K562 (cell line): ENCODE measurements around the gene CNNM2.

ENCODE experiments used
- ARNT ChIP-seq, 2 experiments: fragments of 450-650 bp; IDR thresholded peaks; 2 replicates each; pipeline ENCODE4 v1.6.1; 2016; ENCODE audit warnings: mild to moderate bottlenecking in 1 of 2
- CREB1 ChIP-seq, 2 experiments: sonication (generic) in 1 of 2; formaldehyde crosslinking in 1 of 2; IDR thresholded peaks; 2 replicates each; pipeline versions ENCODE4 v1.6.1 to v1.8.0; 2012 to 2022; ENCODE audit warnings: inconsistent platforms in 1 of 2, mild to moderate bottlenecking in 1 of 2, missing genetic modification reagents in 1 of 2, moderate library complexity in 1 of 2
- ELF4 ChIP-seq: fragments of 450-650 bp; formaldehyde crosslinking; IDR thresholded peaks from 2 replicates; pipeline ENCODE4 v1.4.0; 2022; ENCODE audit warnings: missing genetic modification characterization
- NUFIP1 ChIP-seq: fragments of 450-650 bp; IDR thresholded peaks from 2 replicates; pipeline ENCODE4 v1.6.1; 2018; ENCODE audit not compliant: partially characterized antibody
- PHF8 ChIP-seq: fragments of 200-600 bp; sonication (generic); IDR thresholded peaks from 2 replicates; pipeline ENCODE4 v1.6.1; 2012; ENCODE audit warnings: mixed run types, mild to moderate bottlenecking, inconsistent platforms, low read length, moderate library complexity, borderline replicate concordance
- POLR2A ChIP-seq: fragments of 450-650 bp; conservative IDR thresholded peaks from 2 replicates; pipeline ENCODE4 v1.6.1; 2016
- SIN3A ChIP-seq, 2 experiments: fragments of 150-350 bp in 1 of 2; IDR thresholded peaks; 2 replicates each; pipeline ENCODE4 v1.6.1; 2011 to 2016; ENCODE audit warnings: borderline replicate concordance in 2 of 2, low read depth in 2 of 2, low read length in 2 of 2, mild to moderate bottlenecking in 2 of 2, moderate library complexity in 2 of 2; ENCODE audit not compliant: control insufficient read depth in 1 of 2
- ZFP1 ChIP-seq: fragments of 450-650 bp; formaldehyde crosslinking; IDR thresholded peaks from 2 replicates; pipeline ENCODE4 v1.4.0; 2020; ENCODE audit warnings: mild to moderate bottlenecking, mixed read lengths
- TF ChIP-seq, protein P1 (sequence below): sonication (generic); formaldehyde crosslinking; IDR thresholded peaks from 2 replicates; pipeline ENCODE4 v1.8.1; 2023; ENCODE audit warnings: missing genetic modification reagents, mild to moderate bottlenecking, borderline replicate concordance

GRCh38 chr10:102872163-102872562, 45.9 kb upstream of the CNNM2 start:
- TF ChIP-seq ARNT (IDR thresholded peaks at IDR 0.05) (no peak), ELF4 (CRISPR knock-in tag) (no peak), CREB1 (IDR thresholded peaks at IDR 0.05) (no peak), CREB1 (CRISPR knock-in tag; IDR thresholded peaks at IDR 0.05) (no peak), PHF8 (no peak), POLR2A (no peak), ZFP1 (CRISPR knock-in tag) (no peak), SIN3A (IDR thresholded peaks at IDR 0.05; ENCODE audit: borderline replicate concordance in 2 of 2, control insufficient read depth in 1 of 2, low read depth in 2 of 2, low read length in 2 of 2) (no peak), NUFIP1 (no peak)
- TF ChIP-seq, protein P1, sequence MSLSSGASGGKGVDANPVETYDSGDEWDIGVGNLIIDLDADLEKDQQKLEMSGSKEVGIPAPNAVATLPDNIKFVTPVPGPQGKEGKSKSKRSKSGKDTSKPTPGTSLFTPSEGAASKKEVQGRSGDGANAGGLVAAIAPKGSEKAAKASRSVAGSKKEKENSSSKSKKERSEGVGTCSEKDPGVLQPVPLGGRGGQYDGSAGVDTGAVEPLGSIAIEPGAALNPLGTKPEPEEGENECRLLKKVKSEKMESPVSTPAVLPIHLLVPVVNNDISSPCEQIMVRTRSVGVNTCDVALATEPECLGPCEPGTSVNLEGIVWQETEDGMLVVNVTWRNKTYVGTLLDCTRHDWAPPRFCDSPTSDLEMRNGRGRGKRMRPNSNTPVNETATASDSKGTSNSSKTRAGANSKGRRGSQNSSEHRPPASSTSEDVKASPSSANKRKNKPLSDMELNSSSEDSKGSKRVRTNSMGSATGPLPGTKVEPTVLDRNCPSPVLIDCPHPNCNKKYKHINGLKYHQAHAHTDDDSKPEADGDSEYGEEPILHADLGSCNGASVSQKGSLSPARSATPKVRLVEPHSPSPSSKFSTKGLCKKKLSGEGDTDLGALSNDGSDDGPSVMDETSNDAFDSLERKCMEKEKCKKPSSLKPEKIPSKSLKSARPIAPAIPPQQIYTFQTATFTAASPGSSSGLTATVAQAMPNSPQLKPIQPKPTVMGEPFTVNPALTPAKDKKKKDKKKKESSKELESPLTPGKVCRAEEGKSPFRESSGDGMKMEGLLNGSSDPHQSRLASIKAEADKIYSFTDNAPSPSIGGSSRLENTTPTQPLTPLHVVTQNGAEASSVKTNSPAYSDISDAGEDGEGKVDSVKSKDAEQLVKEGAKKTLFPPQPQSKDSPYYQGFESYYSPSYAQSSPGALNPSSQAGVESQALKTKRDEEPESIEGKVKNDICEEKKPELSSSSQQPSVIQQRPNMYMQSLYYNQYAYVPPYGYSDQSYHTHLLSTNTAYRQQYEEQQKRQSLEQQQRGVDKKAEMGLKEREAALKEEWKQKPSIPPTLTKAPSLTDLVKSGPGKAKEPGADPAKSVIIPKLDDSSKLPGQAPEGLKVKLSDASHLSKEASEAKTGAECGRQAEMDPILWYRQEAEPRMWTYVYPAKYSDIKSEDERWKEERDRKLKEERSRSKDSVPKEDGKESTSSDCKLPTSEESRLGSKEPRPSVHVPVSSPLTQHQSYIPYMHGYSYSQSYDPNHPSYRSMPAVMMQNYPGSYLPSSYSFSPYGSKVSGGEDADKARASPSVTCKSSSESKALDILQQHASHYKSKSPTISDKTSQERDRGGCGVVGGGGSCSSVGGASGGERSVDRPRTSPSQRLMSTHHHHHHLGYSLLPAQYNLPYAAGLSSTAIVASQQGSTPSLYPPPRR (CRISPR knock-in tag), result no peak
